22Rv1 (cell line): ENCODE results near the gene COL18A1.

Experiments
- CTCF ChIP-seq: fragments of 450-650 bp; IDR thresholded peaks from 2 replicates; pipeline ENCODE4 v1.5.1; 2017; ENCODE audit warnings: mild to moderate bottlenecking
- ZFX ChIP-seq: fragments of 450-650 bp; IDR thresholded peaks from 2 replicates; pipeline ENCODE4 v1.6.1; 2017; ENCODE audit warnings: antibody characterized with exemption, borderline replicate concordance

GRCh38 chr21:45557616-45558043 lies 152.7 kb downstream of the COL18A1 start:
- no peak for TF ChIP-seq CTCF
- no peak for TF ChIP-seq ZFX
